Mucosa of descending colon (tissue), 3 donors: Measurements from ENCODE around the gene OAF. TPM values are rescaled to one million over a fixed set of nuclear protein-coding genes. Genes with fewer than 3 reads are reported as not detected.
A peak's percentile ranks its signal among the peaks of the same experiment; 100 is the strongest.

ENCODE experiments used
- ATAC-seq: fragments of 200-7000 bp; cut with Tn5 transposase; one replicate; pipeline ENCODE4 v1.9.1; 2020; ENCODE audit warnings: mild to moderate bottlenecking, moderate library complexity
- DNase-seq, 3 donors: peaks; one replicate each; pipeline ENCODE4 v3.0.0-alpha.2; 2020
- H3K36me3 ChIP-seq: fragments of 200-600 bp; one replicate; pipeline ENCODE4 v1.8.0; 2021; ENCODE audit warnings: low read depth, mild to moderate bottlenecking
- H3K4me1 ChIP-seq: fragments of 200-600 bp; one replicate; pipeline ENCODE4 v1.8.0; 2021; ENCODE audit warnings: low read depth, mild to moderate bottlenecking
- H3K4me3 ChIP-seq: fragments of 200-600 bp; one replicate; pipeline ENCODE4 v1.8.0; 2021; ENCODE audit warnings: mild to moderate bottlenecking
- H3K9me3 ChIP-seq: fragments of 200-600 bp; one replicate; pipeline ENCODE4 v1.8.0; 2021; ENCODE audit warnings: mild to moderate bottlenecking
- intact Hi-C, 2 donors: fragments of 100-400 bp; cut with DNase I in 1 of 2; cut with micrococcal nuclease in 1 of 2; formaldehyde crosslinking; loops; one replicate each; pipeline versions ENCODE4 v1.11.0 to v1.11.1; 2022; cut with DNase I, micrococcal nuclease
- total RNA-seq, 3 donors: library from RNA; stranded (reverse); fragmentation: NEBNext Ultra II Directional in 2 of 3; extraction: Animal tissue kit (Norgen Biotek cat#: 25700) in 2 of 3; gene quantifications; one replicate each; pipeline versions ENCODE4 v1.2.1 to v1.2.4, GENCODE V29; 2021 to 2023
- TF ChIP-seq, protein P1 (sequence below): fragments of 200-600 bp; IDR thresholded peaks from one replicate; pipeline ENCODE4 v1.8.0; 2022; ENCODE audit warnings: antibody characterized with exemption, mild to moderate bottlenecking
- donor health status: DM: no; HTN: no; CAD: no; lungs with moderate emphysema.
- donor health status: DM: no; HTN: no; CAD: no.
- donor health status: DM: no; HTN: yes; CAD: no.

OAF gene
- total RNA-seq, 3 donors from 2014 or later = 96.4 to 217 (median 133) TPM

DNA sequence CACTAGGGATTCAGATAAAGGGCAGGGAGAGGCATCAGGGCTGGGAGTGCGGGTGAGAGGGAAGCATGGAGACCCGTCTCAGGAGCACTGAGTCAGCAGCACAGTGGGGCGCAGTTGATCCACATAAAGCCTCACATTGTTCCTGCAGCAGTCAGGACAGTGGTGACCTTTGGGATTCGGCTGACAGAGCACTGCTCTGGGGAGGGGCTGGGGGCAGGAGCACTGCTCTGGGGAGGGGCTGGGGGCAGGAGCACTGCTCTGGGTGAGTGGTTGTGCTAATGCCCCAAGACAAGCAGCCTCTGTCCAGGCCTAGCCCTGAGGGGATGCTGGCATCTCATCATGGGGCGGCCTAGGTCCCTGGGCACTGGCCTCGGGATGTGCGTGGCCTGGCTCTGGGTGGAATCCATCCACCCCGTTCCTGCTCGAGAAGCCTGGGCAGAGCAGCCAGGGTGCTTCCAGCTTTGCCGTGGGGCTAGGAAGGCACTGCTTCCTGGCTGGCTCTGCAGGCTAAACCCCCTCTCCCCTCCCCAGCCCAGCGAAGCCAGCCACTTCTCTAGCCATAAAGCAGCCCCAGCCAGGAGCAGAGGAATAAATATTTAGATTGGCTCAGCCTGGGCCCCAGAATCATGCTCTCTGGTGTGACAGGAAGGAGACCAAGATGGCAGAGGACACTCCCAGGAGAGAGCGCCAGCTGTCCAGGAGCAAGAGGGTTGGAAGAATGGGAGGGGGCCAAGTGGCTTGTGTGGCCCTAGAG, 7.3 kb downstream of the OAF start:
- DNase-seq (peak in 1 of 3 donors; percentile 43), ATAC-seq (peak; percentile 5)
- H3K9me3 ChIP-seq = no peaks in the 10 kb centered on the region
- H3K36me3 ChIP-seq = no peaks in the 10 kb centered on the region
- H3K4me3 ChIP-seq = no peak overlapping the region
- peaks cover 55% of the 10 kb centered on the region for H3K4me1 ChIP-seq
- intact Hi-C loops = no loop called here
- TF ChIP-seq, protein P1, sequence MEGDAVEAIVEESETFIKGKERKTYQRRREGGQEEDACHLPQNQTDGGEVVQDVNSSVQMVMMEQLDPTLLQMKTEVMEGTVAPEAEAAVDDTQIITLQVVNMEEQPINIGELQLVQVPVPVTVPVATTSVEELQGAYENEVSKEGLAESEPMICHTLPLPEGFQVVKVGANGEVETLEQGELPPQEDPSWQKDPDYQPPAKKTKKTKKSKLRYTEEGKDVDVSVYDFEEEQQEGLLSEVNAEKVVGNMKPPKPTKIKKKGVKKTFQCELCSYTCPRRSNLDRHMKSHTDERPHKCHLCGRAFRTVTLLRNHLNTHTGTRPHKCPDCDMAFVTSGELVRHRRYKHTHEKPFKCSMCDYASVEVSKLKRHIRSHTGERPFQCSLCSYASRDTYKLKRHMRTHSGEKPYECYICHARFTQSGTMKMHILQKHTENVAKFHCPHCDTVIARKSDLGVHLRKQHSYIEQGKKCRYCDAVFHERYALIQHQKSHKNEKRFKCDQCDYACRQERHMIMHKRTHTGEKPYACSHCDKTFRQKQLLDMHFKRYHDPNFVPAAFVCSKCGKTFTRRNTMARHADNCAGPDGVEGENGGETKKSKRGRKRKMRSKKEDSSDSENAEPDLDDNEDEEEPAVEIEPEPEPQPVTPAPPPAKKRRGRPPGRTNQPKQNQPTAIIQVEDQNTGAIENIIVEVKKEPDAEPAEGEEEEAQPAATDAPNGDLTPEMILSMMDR = no peak

DNA sequence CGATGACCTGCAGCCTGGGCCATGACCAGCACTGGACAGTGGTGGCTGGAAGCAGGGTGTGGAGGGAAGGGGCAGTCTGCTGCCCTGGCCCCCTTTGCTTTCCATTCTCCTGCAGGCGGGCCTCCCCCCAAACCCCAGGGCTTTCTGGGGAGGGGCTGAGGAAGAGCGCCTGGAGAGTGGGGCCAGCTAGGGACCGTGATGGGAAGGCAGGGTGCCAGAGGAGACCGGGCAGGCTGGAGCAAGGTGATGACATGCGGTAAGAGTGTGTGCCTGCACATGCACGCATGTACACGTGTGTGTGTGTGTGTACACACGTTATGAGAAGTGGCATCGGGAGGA, 7.8 kb downstream of the OAF start:
- Histone ChIP-seq H3K4me1 (peaks cover 49% of the 10 kb centered on the region), H3K4me3 (no peak overlapping the region), H3K9me3 (no peaks in the 10 kb centered on the region), H3K36me3 (no peaks in the 10 kb centered on the region)
- DNase-seq (no peak), ATAC-seq (no peak)
- intact Hi-C loops = no loop called here
- TF ChIP-seq, protein P1 = no peak

DNA sequence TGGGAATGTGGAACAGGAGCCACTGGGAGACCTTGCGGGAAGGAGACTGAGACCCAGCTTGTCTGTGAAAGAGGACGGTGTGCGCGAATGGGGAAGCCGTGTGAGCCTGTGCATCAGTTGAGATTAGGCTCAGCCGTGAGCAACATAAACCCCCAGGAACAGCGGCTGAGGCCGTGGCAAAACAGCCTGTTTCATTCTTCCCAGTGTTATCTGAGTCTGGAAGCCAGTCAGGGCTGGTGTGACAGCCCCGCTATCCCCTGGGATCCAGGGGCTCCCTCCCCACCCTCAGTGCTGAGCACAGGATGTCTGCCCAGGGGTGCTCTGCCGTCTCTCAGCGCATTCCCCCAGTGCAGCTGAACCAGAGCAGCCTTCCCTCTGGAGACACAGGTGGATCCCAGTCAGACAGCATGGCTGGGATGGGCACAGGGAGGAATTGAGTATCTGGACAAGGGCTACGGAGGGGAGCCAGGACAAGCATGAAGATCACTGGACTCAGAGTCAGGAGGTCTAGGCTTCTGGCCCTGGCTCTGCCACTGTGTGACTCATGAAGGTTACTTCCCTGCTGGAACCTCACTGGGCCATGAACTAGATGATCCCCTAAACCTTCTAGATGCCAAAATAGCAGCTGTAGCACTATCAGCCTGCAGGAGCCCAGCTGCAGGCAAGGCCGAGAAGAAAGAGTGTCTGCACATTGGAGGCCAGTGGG, 8.6 kb downstream of the OAF start:
- H3K4me1 ChIP-seq = peaks cover 49% of the 10 kb centered on the region
- intact Hi-C loops = no loop called here
- ATAC-seq (no peak), DNase-seq (peak in 2 of 3 donors; percentile 33 to 40)
- TF ChIP-seq, protein P1 = no peak
- H3K9me3 ChIP-seq = no peaks in the 10 kb centered on the region
- H3K36me3 ChIP-seq = no peaks in the 10 kb centered on the region
- H3K4me3 ChIP-seq = no peak overlapping the region

DNA sequence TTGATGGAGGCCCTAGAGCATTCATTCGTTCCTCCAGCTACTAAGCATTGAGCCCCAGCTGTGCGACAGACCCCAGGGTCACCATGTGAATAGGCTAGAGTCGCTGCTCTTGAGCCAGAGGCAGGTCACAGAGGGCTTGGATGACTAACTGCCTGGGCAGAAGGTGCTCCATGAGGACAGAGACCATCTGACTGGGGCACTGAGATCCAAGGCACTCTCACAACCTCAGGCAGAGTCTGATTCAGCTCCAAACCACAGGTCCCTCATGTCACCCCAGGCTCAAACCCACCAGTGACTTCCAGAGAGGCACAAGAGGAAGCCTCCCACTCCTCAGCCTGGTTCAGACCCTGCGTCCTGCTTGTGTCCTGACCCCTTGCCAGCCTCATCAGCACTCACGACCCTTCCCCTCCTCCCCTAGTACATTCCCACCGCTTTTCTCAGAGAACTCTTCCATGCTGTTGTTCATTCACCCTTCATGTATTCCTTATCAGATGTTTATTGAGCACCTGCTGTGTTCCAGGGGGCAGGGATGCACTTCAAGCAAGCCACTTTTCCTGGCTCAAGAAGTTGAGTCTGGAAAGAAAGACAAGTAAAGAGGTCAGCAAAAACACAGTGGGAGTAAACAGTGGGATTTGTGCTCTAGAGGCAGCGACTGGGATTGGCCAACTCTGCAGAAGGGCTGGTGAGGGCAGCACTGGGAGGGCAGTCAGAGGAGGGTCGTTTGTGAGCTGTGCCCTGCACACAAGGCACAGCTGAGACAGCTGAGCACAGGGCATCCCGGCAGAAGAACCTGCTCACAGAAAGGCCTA, 9.3 kb downstream of the OAF start:
- no peaks in the 10 kb centered on the region for H3K36me3 ChIP-seq
- intact Hi-C loops = loop anchor here in 1 of 2 donors (5.0 kb wide), 1 partner anchor 38 kb away; no protein-coding TSS in a partner anchor
- ATAC-seq = no peak

DNA sequence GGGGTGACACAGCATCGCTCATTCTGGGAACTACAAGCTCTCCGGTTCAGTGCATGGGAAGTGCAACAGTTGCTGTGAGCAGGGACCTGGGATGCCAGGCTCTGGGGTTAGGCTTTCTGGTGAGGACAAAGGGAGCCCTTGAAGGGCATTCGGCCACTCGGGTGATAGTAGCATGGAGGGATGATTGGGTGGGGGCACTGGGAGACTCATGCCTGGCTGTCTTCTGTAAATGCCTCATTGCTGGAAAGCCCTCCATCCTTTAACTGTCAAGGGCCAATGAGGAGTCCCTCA, 9.9 kb downstream of the OAF start:
- Histone ChIP-seq H3K4me3 (no peak overlapping the region), H3K36me3 (no peaks in the 10 kb centered on the region), H3K9me3 (no peaks in the 10 kb centered on the region), H3K4me1 (peaks cover 53% of the 10 kb centered on the region)
- TF ChIP-seq, protein P1 = no peak
- DNase-seq (peak in 1 of 3 donors; percentile 40), ATAC-seq (peak; percentile 4)
- intact Hi-C loops = loop anchor here in 1 of 2 donors (5.0 kb wide), 1 partner anchor 38 kb away; no protein-coding TSS in a partner anchor

More for the DNA sequence above, 9.3 kb downstream of the OAF start:
- no peaks in the 10 kb centered on the region for H3K9me3 ChIP-seq
- peaks cover 53% of the 10 kb centered on the region for H3K4me1 ChIP-seq
- TF ChIP-seq, protein P1 = no peak
- peak in 1 of 3 donors; percentile 22 for DNase-seq
- no peak overlapping the region for H3K4me3 ChIP-seq
